ENCODE measurements around the gene POLQ.
"Not testable (repeated sequence)": the region's sequence is repeated elsewhere in the genome, so short reads cannot be mapped to it uniquely, and the experiment has no call there.

POLQ gene

DNA sequence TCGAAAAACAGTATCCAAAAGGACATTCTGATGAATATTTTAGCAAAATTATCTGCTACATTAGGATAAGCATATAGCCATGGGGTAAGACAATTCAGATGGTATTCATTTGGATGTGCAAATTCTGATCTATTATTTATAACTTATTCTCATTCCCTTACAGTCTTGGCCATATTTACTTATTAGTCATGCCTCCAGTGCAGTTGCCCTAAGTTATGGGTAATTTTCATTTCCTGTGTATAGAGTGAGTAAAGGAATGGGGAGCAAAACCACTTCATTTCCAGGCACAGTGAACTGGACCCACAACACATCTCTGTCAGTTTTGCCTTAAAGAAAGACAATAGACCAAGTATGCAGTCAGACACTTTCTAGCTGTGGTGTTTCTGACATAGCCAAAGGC, 134.3 kb downstream of the POLQ start:
- no peak for DNase-seq

DNA sequence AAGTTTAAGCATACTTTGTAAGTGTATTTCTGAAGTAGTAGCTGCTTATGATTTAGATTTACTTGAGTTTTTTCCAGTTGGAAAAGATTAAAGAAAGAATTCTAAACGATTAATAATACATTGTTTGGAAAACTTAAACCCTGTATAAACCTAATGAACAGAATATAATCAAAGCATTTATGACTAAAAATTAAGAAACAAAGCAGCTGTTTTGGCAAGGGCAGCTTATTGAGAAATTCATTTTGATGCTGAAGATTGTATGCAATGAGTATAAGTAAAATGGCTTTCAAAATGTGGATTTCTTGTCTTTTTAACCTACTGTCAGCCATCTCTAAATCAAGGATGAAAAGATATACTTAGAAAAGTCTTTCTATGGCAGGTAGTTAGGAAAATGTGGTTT, 140.2 kb downstream of the POLQ start:
- no peak for DNase-seq

DNA sequence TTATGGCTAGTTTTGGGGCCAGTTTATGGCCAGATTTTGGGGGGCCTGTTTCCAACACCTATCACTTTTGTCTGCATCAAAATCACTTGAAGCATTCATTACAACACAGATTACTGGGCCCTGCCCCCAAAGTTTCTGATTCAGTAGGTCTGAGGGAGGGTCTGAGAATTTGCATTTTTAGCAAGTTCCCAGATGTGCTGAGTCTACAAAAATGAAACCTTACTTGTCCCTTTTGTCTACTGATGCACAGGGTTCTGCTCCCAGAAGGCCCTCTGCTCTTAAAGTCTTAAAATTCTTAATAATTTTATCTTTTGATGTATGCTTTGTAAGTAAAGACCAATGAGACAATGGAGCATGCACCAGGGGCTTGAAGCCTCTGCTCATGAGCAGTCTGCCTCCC, 146.0 kb downstream of the POLQ start:
- no peak for DNase-seq

DNA sequence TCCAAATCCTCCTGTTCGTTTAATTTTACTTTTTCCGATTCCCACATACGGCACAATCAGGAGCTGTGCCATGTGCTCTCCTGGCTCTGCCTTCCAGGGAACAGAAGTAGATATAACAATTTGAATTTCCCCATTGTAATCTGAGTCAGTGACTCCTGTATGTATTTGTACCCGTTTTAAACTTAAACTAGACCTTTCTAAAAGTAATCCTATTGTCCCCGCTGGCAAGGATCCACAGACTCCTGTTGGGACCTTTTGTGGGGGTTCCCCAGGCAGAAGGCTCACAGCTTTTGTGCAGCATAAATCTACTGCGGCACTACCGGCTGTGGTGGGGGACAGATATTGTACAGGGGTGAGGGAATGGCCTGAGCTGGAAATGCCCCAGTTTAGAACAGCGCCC, 147.7 kb downstream of the POLQ start:
- DNase-seq = not testable (repeated sequence)

- not testable (repeated sequence) for DNase-seq
Measured at GRCh38 chr3:121395967-121396366, 149.8 kb downstream of the POLQ start.

GRCh38 chr3:121388308-121388707, 157.5 kb downstream of the POLQ start:
- DNase-seq = not testable (repeated sequence)

Measured in hippocampal formation (tissue), 2 donors.